HL-60/S4 treated with retinoic acid at 250 ng/mL for 4 days and 3 days (cell line): Measurements from ENCODE around the gene PTPRR.

ENCODE experiments used
- in situ Hi-C: fragments of 300-500 bp; cut with MboI; formaldehyde crosslinking; loops from 2 replicates; pipeline ENCODE4 v1.7.0; 2022; ENCODE audit warnings: low sequenced_read_pairs

The PTPRR gene

DNA sequence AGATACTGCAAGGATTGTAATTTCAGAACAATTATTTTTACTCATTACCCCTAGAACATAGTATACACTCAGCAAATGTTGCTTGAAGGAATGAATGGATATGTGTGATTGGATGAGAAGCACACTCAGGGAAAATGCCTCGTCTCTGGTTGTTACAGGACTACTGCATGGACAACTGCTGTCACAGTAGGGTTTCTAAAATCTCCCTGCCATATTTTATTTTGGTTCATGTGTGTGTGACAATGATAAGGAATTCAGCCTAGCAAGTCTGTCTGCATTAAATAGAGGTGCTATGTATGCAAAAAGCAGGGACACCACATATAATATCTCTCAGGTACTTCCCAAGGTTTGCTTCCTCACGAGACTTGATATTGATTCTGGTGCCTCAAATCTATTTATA is 1.4 kb downstream of the PTPRR start:
- in situ Hi-C loops: no loop called here

DNA sequence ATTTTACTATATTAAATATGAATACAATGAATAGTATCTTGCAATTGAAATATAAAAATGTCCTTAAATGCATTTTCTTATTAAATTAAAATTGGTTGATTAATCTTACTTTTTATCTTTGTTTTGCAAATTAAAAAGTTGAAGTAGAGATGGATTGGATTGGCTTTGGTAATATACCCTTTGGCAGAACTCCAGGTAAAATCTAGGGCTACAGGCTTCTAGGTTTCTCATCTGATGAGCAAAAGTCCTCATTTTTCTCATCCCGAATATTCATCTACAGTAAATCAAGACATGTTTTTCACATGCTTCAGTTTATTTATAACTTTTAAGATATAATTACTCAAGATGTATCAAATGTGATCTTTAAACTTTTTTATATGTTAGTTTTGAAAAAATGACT is 2.2 kb downstream of the PTPRR start:
- in situ Hi-C loops: no loop called here

DNA sequence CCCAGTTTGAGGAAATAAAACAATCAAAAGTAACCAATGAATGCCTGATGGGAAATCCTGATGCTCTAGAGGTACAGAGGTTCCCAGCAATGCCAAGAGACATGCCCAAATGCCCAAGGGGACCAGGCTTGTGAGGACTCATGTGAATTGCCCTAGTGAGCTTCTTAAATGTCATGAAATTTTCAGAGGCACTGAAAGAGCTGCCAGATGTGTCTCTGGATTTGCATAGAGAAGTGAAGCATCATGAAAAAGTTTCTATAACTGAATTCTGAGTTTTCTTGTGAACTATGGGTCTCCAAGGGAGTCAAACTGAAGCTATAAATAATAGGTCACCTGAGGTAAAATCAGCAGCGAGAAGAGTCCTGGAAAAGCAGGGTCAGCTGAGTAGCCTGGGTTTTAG is 9.9 kb downstream of the PTPRR start:
- in situ Hi-C loops: no loop called here

DNA sequence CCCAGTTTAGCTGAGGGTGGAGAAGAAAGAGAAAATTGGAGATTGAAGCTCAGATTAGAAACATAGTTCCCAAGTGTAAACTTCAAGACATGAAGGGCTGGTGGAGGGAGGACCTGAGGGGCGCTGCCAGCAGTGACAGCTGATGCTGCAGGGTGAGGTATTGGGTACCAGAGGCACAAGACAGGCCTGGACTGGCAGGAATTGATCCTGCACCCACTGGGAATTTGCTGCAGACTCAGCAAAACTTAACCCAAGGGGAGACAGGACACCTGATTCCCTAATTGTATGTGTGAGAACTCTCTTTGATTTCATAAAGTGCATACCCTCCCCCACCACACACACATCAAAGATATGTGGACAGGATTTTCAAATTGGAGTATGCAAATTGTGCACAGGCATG is 11.6 kb downstream of the PTPRR start:
- in situ Hi-C loops: no loop called here

DNA sequence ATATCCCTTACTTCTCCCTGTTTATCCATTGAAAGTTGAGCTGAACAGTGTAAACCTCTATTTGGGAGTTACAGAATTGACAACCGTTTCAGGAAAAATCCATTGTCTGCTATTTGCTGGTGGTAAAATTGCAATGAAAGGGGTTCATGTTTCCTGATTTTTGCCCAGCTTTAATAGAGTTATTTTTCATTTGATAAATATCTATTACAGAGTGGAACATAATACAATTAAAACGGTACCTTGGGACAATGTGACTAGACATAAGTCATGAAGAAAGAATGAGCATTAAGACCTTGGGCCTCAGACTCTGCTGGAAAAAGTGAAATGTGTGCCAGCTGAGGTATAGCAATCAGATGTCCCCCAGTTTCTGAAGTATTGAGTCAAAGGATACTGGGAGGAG is 13.1 kb downstream of the PTPRR start:
- in situ Hi-C loops: no loop called here

DNA sequence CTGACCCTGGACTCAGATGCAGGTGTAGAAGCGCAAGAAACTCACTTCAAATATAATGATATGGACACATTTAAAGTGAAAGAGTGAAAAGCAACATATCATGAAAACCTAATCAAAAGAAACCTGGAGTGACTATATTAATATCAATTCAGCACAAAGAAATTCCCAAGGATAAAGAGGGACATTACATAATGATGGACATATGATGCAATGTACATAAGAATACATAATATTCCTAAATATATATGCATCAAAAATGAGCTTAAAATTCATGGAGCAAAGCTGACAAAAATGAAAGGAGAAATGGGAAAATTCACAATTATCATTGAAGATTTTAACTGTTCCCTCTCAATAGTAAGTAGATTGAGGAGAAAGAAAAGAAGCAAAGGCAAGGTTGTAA is 24.6 kb downstream of the PTPRR start:
- in situ Hi-C loops: no loop called here

DNA sequence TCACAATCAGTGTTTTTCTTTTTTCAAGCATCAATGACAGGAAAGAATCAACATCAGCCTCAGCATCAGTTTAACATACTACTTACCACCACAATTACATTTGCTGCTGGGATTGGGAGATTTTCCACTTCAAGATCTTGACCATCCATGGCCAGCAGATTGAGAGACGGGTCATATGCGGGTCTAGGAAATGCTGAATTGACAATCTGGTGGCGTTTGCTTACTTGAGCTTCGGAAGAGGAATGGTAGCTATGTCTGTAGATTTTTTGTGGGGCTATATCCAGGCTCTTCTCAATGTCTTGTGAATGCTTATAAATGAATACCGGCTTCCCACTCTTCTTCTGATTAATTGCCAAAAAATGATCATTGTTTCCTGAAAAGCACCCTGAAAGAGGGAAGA is 27.9 kb downstream of the PTPRR start:
- in situ Hi-C loops: no loop called here

DNA sequence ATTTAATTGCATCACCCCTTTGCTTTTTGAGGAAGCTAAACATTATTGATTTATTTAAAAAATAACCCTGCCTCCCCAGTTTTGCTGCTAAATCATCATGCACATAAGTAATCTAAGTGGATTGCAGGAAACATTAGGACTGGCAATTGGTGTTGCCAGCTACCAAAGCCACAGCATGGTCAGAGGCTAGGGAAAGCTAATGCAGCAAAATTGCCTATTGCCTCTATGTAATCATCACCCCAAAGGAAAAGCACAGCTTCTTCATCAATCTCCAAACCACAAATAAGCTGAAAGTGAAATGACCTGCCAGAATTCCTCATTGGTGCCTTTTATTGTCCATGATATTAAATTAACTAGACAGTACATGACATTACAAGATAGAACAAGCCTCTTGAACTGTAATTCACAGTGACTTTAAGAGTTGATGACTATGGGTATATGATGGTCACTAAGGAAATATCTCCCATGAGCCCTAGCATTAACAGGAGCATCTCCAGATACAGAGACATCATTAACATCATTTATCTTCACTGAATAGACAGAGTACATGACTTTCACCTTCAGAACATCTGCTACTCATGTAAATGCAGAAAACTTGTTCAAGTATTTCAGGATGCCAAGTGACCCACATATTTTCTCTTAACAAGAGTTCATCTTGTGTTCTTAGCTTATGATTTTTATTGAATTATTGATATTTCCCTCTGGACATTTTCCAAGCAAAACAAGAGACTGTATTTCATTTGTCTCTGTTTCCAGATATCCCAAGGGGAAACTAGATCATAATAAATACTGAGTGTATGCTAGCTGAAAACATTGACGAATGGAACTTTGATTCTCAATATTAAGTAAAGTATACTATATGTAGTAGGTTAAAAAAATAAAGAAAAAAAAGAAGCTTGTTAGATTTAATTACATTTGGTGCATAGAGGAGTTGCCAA is 29.4 kb downstream of the PTPRR start:
- in situ Hi-C loops: no loop called here

DNA sequence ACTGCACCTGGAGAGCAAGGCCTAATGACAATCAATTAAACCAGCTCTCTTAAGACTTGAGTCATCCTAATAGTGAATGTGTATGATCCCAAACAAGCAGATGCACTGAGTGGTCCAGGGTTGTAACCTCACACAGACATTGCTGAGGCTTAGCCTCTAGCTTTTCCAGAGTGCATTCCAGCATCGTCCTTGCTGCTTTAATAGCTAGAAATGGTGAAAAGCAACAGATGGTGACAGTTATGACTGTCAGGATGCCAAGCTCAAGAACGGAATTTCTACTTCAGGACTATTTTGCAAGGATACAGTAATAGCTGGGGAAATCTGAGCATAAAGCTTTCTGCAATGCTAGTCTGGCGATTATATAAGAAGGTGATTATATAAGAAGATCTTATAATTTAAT is 34.6 kb downstream of the PTPRR start:
- in situ Hi-C loops: no loop called here

DNA sequence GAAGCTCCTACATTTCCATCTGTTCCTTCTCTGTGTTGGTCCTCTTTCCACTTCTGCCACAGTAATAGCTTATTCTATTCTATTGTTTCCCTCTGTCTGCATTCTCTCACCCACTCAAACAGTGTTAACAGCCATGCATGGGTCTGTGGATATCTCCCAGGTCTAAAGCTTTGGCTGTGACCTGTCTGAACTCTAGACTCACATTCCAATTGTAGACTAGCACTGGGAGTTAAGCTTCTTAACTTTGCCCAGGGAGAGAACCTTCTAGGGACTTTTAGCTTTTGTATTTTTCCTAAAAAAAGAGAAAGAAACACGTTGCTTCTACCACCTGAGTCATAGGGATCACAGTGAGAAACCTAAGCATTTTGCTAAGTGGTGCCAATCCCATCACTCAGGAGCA is 36.7 kb downstream of the PTPRR start:
- in situ Hi-C loops: no loop called here

DNA sequence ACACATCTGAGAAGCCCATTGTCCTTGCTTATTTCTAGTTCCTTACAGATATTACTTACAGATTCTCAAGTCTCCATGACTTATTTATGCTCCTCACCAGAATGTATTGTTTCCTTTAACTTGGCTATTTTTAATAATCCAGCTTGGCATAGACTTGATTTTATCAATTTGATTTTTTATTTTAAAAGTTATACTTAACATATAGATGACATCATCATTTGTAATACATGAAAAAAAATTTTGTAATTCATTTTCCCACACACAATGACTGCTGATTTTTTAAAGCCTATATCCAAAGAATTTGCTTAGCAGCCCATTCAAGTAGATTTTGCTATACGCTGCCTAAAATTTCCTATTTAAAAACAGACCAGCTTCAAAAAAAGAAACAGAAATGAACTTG is 39.8 kb downstream of the PTPRR start:
- in situ Hi-C loops: no loop called here

DNA sequence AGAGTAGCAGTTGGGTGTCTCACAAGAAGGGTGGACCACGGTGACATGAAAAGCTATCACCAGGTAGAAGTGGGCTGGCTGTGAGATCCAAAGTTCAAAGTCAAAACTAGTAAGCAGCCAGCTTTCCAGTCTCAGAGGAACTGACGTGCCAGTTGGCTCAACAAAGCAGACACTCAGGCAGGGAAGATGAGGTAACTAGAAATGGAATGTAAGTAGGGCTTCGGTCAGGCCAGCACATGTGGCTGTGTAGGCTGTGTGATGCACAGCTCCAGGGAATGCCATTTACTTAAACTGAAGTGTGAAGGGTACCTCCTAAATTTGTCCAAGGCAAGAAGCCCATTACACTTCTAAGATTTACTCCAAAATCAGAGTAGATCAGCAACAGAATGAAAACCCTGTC is 43.6 kb downstream of the PTPRR start:
- in situ Hi-C loops: no loop called here

DNA sequence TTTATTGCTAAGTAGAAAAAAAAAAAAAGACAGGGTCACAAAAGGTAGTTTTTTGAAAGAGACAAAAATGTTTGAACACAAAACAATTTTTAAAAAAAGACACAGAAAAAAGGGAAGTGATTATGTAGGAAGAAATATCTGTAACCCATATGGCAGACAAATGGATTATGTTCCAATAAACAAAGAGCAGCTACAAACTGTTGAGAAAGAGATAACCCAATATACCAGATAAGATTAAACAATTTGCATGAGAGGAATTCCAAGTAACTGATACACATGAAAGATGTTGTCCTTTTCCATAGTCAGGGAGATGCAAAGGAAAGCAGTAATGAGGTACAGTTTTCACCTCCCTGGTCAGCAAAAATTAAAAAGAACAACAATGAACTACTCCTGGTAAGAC is 44.9 kb downstream of the PTPRR start:
- in situ Hi-C loops: no loop called here

DNA sequence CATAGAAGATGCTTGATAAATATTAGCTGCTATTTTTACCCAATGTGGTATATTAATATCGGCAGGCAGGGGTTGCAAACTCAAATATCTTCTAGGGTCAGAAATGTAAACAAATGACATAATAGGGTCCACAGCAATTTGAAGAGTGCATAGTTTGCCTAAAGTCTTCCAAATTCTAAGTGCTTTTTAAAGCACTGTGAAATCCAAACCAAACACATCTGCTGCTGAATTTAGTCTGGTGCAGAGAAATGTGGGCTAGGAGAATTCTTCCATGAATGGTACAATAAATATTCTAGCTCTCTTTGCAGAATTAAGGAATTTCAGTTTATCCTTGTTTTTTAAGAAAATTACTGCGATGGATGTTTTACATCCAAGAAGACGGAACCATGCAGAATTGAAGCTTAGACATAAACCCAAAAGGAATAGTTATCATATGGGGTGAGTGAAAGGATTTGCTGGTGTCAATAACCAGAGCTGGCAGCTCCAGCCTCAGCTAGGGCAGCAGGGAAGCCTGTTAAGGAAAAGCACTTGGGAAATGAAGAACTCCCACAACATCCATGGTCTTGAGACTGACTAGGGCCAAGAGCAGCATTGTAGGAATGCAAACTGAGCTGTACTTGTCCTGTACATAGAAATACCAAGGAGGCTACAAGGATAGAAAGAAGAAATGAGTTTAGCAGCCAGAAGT is 65.5 kb downstream of the PTPRR start:
- in situ Hi-C loops: no loop called here

DNA sequence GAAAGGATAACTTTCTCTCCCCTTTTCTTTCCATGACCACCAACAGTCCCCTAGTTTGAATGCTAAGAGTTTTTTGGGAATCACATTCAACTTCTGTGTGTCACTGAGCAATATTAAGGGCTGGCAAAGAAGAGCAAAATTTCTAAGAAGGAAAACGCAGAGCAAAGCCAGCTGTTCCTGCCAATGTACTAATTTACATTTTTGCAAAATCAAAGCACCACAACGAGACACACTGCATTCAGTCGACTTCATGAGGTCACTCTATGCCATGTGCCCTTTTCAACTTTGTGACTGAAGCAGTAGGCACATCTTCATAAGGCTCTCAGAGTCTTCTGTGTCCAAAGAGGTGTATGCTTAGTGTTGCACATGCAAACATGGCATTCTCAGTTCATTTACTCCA is 66.4 kb downstream of the PTPRR start:
- in situ Hi-C loops: no loop called here

DNA sequence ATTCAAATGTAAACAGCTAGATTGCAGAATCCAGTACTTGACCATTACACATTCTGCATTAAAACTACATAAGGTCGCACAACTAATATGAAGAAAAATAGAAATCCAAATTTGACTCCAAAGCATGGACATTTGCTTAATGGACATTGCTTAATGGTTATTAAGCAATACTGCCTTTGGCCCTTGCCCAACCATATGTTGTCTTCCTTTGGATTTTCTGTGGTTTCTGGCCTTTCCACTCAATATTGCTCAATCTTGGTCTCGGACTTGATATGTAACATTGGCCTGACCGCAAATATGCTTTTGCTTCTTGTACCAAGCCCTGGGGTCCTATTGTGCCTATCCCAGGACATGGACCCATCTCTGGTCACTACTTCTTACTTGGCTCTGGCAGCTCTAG is 67.2 kb downstream of the PTPRR start:
- in situ Hi-C loops: no loop called here

DNA sequence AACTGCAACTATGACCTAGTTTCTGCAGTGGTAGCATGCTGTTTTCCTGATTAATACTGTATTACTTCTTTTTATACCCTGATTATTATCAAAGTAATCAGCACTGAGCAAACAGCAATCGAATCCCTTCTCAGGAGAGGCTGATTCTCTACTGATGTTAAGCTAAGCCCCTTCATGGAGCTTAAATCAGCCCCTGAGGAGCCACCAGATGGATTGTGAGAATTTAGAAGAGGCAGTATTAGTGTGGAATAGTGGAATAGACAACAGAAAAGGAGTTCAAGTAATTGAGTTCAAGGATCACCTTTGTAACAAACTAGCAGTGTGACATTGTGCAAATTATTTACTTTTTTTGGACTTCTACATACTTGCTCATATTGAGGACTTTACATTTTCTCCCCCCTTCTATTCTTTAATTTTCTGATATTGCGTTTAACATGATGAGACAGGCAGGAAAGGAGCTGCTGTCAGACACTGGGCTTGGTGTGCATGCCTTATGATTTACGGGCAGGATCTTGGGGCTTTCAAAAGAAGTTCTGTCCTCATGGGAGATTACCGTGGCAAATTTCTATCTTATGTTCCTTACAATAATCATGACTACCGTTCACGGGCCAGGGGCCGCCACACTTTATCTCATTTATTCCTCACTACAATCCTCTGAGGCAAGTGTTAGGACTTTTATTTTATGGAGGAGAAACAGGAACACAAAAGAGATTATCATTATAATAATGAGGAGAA is 68.0 kb downstream of the PTPRR start:
- in situ Hi-C loops: no loop called here

DNA sequence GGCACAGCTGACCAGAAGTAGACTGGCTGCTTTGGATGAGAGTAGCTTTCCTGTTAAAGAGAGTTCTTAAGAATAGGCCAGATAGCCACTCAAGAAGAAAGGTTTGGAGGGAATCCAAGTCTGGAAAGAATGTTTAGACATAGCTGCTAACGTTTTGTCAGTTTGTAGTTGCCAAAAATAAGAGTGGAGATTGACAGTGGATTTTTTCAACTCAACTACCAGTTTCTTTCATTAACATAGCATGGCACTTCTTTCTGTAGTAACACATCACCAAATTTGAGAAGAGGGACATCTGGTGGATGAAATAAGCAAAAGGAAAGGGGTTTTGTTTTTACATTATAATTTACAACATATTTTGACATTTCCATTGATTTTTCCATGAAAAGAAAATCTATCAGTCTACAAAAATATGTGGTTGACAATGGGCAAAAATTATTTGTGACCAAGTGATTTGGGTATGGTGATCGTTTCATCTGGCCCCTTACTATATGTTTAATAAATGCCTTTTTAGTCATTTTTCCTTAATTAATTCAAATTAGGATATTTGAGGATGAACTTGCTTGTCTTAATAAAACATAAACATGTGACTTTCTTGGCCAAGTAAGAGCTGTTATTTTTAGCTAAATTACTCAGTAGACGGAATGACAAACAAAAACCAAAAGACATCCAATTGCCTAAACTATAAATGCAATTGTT is 71.1 kb downstream of the PTPRR start:
- in situ Hi-C loops: no loop called here

DNA sequence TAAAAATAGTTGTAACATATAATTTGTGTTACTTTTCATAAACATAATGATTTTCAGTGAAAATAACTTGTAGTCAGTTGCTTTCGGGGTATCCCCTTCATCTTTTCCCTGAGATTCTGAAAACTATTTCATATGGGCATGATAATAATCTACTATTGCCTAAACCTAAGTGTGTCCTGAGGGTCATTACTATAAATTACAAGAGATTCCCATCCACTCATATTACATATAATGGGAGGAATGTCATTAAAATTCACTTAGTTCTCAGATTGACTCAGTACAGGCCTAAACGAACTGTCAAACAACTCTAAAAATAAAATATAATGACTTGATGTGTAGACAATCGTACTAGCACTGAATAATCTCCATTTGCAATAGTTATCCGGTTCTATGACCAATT is 72.7 kb downstream of the PTPRR start:
- in situ Hi-C loops: no loop called here

DNA sequence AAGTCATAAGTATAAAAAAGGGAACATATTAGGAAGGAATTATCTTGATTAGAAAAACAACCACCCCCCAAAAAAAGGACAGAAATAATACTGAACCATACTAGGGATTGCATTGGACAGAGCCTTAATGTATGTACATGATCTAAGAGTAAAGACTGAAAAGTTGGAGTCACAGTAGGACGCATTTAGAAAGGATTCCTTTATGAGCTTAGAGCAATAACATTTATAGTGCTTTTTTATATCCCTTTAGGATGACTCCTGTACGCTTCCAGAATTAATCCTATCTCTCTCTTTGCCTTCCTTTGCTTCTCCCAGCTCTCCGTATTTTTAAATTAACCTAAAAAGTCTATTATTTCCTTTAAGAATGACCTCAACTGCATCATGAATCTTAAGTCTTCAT is 75.3 kb downstream of the PTPRR start:
- in situ Hi-C loops: no loop called here

DNA sequence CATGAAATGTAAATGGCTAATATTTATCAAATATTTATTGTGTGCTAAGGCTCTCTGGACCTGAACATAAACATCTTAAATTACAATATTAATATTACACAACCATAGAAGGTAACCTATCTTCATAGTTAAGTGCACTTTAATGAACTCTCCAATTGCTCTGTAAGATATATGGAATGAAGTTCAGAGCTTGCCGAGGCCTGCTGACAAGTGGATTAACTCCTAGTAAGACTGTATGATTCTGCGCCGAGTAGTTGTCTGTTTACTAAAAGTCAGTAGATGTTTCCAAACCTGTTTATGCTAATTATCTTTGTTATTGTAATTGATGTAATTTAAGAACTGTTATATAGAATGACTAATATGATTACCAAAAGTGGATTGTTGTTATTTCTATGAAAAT is 77.2 kb downstream of the PTPRR start:
- in situ Hi-C loops: no loop called here
